Lower leg skin (tissue), 3 donors: Measurements from ENCODE around the gene HS6ST3.

Source experiments
- POLR2A ChIP-seq, 2 donors: fragments of 450-650 bp; IDR thresholded peaks; one replicate each; pipeline ENCODE4 v1.6.1; 2016 to 2017; ENCODE audit warnings: antibody characterized with exemption in 2 of 2, mild to moderate bottlenecking in 1 of 2, moderate library complexity in 1 of 2
- TF ChIP-seq, protein P1 (sequence below), 3 donors: fragments of 450-650 bp; IDR thresholded peaks; one replicate each; pipeline ENCODE4 v1.5.1; 2016; ENCODE audit warnings: antibody characterized with exemption in 3 of 3, mild to moderate bottlenecking in 3 of 3, moderate library complexity in 2 of 3

DNA sequence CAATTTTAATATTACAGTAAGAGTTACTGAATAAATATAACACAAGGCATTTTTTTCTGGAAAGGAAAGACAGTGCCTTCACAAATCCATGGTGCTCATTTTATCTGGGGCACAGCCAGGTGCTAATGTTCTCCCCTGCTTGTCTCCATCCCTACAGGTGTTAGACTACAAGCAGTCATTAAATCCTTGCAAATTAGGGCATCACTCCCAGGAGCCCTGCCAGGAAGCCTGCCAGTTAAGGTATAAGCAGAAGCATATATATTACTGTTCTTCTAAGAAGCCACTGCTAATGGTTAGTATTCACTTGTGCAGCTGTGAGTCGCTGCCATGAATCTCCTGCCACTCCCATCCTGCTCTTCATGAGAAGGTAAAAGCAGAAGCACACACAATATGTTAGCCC lies 754.7 kb downstream of the HS6ST3 start:
- TF ChIP-seq, protein P1, sequence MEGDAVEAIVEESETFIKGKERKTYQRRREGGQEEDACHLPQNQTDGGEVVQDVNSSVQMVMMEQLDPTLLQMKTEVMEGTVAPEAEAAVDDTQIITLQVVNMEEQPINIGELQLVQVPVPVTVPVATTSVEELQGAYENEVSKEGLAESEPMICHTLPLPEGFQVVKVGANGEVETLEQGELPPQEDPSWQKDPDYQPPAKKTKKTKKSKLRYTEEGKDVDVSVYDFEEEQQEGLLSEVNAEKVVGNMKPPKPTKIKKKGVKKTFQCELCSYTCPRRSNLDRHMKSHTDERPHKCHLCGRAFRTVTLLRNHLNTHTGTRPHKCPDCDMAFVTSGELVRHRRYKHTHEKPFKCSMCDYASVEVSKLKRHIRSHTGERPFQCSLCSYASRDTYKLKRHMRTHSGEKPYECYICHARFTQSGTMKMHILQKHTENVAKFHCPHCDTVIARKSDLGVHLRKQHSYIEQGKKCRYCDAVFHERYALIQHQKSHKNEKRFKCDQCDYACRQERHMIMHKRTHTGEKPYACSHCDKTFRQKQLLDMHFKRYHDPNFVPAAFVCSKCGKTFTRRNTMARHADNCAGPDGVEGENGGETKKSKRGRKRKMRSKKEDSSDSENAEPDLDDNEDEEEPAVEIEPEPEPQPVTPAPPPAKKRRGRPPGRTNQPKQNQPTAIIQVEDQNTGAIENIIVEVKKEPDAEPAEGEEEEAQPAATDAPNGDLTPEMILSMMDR (IDR thresholded peaks at IDR 0.05), result no peak
- TF ChIP-seq POLR2A (IDR thresholded peaks at IDR 0.05), result no peak
